ENCODE measurements around the gene RHAG.
"Not testable (repeated sequence)": the region's sequence is repeated elsewhere in the genome, so short reads cannot be mapped to it uniquely, and the experiment has no call there.

Gene RHAG
- total RNA-seq = 0 reads per million in 3 experiments

DNA sequence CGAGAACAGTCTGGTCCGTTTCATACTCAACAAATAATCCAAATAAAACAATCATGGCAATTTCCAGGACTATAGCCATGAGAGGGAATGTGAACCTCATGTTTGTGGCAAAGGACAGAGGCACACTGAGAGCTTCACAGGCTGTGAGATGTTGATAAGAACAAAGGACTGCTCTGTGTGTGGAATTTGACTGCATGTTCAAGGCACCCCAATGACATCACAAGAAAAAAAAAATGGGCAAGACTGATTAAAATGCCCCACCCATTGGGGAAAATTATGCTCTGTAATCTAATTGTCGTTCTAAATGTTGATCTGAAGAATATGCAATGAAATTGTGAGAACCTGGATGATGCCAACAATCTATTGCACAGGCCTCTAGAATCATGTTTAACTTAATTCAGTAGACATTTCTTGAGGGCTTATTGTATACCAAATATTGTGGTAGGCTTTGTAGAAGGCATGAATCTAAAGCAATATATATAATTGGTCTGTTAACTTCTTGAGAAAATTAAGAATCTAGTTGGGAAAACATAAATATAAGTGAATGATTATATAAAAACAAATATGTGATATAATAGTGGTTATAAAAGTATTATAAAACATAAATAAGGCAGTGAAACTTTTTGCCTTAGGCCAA is at the start of gene RHAG:
TSS of gene RHAG (minus strand) at position 127 of the 637 bp plus-strand sequence. CDS start at position 100, 27 bp downstream.
- no peak for DNase-seq

DNA sequence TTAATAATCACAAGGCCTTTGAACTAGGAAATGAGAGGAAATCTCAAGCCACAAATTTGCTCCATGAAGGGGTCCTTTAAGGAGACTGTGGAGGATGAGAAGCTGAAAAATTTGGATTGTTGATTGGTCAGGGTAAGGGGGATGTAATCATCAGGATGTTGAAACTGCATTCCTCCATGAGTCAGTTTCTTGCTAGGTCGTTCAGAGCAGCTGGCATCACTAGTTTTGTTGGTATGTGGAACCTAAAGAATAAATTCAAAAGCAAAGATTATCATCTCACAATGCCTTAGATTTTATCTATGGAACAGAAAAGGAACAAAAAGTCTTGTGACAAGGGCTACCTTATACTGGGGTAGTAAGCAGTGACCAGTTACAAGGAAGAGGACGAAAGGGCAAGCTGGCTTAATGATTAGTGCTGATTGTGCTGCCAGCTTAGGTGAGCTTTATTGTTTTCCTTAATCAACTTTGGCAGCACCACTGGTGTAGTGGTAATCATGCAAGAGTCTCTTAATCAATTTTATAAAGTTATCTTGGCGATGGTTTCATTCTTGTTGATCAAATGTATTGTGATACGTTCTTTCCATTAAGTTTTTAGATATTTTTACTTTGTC is 40.1 kb upstream of the RHAG start:
- DNase-seq = no peak

DNA sequence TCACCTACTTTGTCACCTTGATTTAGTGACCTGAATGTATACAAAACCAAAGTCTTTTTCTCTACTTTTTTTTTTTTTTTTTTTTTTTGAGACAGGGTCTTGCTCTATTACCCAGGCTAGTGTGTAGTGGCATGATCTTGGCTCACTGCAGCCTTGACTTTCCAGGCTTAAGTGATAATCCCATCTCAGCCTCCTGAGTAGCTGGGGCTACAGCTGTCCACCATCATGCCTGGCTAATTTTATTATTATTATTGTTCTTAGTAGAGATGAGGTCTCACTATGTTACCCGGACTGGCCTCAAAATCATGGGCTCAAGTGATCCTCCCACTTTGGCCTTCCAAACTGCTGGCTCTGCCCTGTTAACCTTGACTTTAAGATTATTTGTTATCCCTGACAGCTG is 39.2 kb upstream of the RHAG start:
- no peak for DNase-seq

DNA sequence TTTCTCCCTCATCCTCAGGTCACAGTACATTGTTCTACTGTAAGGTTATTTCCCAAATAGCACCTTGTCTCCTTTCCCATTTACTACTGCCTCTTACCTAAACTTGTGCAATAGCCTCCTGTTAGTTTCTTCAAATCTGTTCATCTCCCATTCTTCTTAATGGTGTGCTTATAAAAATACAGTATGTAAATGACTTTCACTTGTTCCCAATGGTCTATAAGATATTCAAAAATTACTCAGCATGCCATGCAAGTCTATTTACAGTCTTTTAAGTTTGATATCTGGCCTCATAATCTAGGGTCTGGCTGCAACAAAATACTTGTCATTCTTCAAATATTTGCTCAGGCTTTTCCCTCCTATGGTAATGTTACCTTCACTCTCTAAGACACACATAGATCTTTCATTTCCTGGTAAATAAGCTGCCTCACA is 31.5 kb upstream of the RHAG start:
- DNase-seq = no peak

DNA sequence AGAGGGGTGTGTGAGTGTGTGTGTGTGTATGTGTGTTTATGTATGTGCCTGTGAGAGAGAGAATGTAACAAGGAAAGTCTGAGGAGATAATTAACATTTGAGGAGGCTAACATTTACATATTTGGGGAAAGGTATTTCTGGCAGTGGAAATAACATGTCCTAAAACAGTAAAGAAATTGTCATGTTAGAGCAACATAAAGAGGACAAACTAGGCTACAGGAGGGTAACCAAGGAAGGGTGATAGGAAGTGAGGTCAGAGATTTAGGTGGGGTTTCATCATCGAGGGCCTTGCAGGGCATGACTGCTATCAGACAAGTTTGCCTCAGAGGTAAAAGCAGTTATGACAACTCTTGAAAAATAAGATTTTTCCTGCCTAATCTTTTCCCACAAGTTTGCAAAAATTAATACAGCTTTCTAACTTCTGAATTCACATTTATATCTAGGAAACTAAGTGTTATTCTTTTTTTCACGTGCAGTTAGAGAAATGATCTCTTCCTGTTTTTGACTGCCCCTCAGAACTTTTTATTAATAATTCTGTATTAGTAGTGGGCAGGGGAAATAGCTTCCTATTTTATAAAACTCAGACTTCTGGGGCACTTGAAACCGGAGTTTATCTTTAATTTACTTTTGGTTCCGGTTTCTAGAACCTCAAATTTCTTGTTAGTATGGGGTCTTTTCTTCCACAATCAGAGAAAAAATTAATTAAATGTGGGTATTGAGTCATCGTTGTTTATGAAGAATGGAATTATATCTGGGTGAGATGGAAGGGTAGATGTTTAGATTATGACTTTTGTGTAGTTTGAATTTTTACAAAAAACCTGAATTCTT is 30.5 kb upstream of the RHAG start:
- no peak for DNase-seq

DNA sequence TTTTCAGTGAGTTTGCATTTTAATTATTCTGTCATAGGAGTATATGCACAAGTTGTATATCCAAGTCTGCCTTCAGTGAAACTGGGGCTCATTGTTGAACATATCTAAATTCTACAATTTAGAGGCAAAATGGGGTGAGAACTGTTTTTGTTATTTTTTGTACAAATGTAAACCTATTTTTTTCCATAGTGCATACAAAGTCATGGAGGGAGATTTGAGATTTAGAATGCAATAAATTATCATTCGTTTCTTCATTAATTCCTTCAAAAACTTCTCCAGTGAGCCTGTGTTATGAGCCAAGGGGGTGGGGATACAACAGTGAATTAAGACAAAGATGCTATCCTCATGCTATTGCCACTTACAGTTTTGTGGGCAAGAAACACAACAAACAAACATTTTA is 29.8 kb upstream of the RHAG start:
- DNase-seq = no peak

DNA sequence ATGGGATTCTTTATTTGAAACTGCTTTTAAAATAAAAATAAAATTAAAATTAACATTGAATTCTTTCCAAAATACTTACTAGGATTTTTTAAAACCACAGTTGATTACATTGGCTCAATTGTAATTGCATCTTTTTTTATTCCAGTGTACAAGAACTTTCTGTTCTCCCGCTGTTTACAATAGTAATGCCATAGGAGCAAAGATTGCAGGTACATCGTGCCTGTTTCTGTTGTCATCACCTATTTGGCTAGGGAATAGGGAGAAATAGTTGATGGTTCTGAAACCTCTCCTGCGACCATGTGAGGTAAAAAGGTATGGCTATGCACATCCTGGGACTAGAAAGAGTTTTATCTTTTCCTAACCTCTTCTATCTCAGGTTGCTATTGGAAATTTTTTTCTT is 28.2 kb upstream of the RHAG start:
- DNase-seq = no peak

DNA sequence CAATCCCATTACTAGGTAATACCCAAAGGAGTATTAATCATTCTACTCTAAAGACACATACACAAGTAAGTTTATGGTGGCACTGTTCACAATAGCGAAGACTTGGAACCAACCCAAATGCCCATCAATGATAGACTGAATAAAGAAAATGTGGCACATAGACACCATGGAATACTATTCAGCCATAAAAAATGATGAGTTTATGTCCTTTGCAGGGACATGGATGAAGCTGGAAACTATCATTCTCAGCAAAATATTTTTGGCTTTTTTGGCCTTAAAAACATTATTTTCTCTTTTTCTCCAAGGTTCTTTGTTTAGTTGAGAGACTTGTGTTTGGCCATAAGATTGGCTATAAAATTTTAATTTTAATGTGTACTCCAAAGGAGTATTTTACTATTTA is 27.4 kb upstream of the RHAG start:
- not testable (repeated sequence) for DNase-seq

DNA sequence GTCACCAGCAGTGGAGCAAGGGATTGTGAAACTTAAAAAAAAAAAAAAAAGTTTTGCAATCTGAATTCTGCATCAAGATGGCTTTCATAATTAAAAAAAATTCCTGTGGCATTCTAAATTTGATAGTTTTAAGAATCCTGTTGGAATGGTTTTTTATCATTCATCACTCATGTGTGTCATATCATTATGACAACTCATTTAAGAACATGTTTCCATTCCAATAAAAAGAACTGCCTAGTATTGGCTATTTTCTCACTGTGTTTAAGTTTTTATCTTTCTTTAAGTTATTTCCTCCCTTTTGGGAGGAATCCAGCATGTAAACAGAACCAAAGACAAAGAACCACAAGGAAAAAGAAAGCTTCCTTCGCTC is 26.2 kb upstream of the RHAG start:
- DNase-seq = no peak

DNA sequence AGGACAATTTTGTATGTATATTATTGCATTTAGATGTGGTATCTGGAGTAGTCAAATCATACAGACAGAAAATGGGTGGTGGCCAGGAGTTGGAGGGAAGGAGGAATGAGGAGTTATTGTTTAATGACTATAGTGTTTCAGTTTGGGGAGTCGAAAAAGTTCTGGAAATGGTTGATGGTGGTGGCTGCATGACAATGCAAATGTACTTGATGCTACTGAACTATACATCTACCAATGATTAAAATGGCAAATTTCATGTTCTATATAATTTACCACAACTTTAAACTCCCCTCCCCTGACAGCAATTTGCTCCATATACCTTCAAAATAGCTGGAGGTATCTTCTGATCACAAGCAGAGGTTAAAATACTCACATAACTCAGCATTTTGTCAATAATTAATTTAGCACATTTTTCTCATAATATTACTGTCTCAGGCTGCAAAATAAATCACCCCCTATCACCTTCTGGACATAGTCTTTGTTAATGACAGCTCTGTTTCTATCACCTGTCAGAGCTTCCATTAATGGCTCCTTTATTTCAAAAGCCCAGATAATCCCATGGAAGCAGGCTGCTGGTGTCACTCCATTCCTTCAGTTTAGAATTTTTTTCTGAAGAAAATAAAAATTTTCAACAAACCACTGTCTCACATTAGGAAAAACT is 25.7 kb upstream of the RHAG start:
- DNase-seq = no peak

DNA sequence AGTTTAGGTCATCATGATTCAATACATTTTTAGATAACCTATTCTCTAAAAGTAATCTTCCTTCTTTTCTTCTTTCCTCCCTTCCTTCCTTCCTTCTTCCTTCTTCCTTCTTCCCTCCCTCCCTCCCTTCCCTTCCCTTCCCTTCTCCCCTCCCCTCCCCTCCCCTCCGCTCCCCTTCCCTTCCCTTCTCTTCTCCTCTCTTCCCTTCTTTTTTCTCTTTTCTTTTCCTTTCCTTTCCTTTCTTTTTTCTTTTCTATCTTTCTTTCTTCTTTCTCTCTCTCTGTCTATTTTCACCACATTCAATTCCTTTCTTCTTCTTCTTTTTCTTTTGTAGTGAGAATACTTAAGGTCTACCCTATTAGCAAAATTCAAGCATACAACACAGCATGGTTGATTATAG is 17.3 kb upstream of the RHAG start:
- no peak for DNase-seq

DNA sequence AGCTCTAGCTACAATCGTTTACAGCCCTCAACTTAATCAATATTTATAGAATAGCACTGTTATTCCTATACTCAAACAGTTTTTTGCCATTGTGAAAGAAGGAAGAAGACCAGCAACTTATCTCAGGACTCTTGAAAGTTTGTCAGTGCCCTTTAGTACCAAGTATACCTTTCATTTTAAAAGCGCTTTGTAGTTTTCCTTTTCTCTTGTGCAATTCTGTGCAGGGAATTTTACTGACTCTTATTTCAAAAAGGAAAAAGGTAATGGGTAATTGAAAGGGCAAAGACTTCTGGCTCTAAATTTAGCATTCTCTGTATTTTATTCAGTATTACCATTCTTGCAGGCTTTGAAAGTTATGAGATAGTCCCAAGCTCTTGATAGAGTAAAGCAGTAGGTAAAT is 16.8 kb upstream of the RHAG start:
- DNase-seq = no peak

DNA sequence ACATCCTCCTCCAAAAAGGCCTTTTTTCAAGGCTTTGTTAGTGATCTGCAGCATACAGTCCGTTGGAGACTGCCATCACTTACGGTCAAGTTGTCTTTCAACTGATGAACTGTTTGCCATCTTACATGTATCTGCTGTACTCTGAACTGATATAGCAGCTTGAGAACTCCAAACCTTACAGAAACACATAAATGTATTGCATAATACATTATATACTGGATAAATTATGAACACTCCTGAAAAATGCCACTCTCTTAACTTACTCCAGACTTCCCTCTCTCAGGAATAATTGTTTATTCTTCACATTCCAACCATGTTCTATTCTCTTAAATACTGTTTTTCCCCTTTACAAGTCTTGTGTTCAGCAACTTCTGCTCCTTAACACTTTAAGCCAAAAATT is 14.6 kb upstream of the RHAG start:
- no peak for DNase-seq

DNA sequence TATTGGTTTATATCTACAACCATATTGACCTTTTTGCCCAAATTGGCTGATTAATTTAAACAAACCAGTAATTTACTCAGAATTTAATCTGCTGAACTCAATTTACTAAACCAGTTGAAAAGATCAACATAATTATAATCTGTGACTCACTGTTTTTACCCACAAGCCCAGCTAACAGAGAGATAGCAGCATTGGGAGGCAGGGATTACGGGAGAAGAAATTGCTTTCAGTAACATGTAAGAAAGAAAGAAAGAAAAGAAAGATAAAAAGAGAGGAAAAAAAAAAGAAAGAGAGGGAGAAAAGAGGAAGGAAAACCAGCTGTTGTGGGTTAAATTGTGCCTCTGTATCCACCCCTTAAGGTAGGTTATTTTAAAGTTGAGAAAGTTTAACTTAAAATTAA is 13.3 kb upstream of the RHAG start:
- DNase-seq = no peak

DNA sequence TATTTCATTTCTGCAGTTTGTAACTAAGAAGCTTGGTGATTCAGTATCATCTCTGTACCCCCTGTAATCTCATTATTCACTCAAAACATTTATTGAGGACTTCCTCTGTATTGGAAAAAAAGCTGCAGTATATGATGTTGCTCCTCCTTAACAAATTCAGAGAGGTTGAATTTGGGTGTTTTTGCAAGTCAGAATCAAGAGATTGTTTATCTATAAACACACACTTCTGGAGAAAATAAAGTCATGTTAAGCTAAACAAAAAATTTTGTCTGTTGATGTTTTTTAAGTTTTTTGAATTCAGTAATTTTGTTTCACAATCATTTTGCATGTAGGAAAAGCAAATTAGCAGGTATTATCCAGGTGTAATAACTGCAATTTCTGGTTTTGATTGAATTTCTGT is 11.4 kb upstream of the RHAG start:
- DNase-seq = no peak

DNA sequence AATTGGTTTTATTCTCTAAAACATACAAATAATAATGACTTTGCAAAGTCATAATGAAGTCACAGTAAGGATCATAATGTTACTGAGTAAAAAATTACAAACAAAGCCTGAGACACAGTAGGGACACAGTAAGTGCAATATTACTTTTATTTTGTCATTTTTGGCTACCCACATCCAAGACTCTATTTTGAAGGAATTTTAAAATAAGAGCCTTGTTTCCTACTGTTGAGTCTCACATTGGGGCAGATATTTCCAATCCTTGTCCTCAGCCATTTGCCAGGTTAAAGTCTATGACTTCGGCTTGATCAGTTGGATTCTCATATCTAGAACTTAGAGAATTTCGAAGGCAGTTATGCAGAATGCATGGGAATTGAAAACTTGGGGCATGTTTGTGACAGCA is 10.8 kb upstream of the RHAG start:
- DNase-seq = no peak

DNA sequence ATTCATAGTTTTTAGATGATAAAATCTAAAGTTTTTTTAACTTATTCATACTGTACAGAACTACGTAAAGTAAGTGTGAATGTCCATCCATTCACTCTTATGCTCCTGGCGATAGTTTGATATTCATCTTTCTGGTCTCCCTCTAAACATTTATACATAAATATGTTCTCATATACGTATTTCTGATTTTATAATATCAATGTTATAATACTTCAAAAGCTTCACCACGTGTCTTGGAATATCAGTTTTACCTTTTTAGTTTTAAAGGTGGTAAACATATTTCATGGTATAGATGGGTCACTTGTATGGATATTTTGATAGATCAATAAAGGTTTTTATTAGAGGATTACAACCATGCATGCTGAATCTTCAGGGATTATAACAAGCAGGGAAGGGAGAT is 10.3 kb upstream of the RHAG start:
- DNase-seq = no peak

DNA sequence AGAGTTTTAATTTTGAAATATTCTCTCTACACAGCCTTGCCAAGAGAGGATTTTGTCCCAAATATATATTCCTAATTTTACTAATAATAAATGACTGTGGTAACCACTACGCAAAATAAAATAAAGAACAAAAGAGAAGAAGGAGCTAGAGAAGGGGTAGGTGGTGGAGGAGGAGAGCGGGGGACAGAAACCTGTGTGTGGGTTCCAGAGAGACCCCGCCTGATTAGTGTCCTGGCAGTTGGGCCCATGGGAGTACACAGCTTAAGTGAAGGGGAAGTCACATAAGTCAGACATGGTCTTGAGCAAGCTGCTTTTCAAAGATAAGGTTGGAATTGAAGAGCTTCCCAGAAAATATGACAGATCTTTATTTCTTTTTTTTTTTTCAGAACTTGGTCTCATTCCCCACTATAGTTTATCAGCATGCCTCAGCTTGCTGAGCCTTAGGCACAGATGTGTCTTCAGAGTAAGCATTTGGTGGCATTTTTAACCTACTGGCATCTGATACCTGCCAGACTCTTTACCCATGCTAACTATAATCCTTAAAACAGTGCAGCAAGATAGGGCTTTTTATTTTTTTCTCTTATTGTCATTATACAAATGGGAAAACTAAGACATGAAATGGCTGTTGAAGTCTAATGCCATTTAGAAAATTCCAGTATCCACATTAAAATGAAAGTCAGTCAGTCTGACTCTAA is 9.6 kb upstream of the RHAG start:
- DNase-seq = no peak

DNA sequence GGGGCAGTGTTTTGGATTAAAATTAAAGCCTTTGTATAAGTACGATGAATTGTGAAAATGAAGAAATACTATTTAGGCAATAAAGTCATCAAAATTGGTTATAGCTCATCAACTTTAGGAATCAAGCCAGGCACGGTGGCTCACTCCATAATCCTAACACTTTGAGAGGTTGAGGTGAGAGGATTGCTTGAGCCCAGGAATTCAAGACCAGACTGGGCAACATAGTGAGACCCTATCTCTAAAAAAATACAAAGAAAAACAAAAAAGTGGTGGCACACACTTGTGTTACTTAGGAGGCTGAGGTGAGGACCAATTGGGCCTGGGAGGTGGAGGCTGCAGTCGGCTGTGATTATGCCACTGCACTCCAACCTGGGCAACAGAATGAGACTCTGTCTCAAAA is 8.5 kb upstream of the RHAG start:
- DNase-seq = no peak

DNA sequence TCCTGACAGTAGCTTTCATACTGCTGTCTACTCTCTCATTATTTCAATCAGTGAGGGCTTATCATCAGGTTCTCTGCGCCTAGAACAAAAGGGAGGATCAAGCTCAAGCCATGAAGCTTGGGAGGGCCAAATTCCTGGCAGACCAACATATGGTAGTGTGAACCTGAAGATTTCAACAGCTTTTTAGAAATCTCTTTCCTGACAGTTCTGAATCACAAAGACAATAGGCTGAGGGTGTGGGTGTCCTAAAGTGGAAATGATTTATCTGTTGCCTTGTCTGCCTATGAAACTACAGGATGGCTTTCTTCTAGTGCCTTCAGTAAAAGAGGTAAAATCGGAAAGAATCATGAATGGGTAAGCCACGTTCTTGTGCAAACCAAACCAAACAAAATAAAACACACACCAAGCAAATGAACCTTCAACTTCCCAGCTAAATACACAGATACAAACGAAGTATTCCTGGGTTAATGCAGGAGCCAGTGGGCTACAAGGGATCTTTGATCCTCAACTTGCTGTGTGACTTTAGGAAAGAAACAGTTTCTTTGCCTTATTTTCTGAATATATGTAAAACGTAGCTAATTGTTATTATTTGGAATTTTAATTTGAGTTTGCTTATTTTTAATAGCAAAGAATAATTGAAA is 2.7 kb upstream of the RHAG start:
- DNase-seq = no peak

DNA sequence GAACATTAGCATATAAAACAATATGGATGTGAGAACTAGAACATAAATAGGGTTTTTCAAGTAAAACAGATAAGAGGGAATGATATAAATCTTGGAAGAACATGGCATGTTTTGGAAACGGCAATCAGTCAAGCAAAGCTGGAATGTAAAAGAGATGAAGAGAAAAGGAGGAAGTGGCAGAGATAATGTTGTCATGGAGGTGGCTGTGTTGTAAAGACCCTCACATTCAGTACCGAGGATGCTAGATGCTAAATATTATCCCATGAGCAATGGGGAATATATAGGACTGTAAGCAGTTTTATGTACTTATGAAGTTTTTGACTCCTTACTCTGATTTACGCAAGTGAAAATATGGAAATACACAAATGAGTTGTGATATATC is 702 bp upstream of the RHAG start:
- no peak for DNase-seq

DNA sequence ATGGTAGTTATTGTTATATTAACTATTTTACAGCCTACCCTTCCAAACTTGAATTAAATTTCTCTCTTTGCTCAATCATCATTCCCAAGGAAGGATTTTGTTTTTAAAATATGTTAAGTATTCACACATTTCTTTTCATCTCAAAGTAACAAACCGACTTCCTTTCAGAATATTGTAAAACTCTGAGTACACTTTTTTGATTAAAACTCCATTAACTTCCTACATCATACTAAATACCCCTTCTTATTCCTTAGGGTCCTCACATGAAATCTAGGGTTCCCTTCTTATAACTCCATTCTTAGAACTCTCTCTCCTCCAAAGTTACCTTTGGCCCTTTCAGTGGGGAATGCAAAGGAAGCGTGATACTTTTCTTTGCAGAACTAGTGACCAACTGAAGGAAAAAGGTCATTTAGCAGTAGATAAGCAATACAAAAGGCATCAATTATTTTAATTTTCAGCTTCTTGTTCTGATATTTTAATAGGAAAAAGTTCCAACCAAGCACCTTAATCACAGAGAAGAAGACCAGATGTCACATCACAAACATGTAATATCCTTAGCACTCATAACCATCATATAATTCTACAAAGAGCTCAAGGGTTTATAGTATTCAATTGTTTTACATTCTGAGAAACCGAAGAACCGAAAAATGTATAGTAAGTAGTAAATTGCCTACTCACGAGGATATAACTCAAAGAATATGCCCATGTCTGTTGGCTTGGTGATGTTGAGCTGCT is 494 bp downstream of the RHAG start:
- no peak for DNase-seq

All from central memory CD4-positive, alpha-beta T cell (primary cell).